ENCODE data around the gene RAVER1. TPM values are rescaled to one million over a fixed set of nuclear protein-coding genes. Genes with fewer than 3 reads are reported as not detected.
"Not testable (repeated sequence)": the region's sequence is repeated elsewhere in the genome, so short reads cannot be mapped to it uniquely, and the experiment has no call there.

Gene RAVER1
- total RNA-seq (10 to 100 TPM; 46.1 to 56.1 TPM), polyA plus RNA-seq (10 to 100 TPM in 1 of 2 donors, 1 to 10 TPM in 1; 6.8 to 28.4 TPM)

DNA sequence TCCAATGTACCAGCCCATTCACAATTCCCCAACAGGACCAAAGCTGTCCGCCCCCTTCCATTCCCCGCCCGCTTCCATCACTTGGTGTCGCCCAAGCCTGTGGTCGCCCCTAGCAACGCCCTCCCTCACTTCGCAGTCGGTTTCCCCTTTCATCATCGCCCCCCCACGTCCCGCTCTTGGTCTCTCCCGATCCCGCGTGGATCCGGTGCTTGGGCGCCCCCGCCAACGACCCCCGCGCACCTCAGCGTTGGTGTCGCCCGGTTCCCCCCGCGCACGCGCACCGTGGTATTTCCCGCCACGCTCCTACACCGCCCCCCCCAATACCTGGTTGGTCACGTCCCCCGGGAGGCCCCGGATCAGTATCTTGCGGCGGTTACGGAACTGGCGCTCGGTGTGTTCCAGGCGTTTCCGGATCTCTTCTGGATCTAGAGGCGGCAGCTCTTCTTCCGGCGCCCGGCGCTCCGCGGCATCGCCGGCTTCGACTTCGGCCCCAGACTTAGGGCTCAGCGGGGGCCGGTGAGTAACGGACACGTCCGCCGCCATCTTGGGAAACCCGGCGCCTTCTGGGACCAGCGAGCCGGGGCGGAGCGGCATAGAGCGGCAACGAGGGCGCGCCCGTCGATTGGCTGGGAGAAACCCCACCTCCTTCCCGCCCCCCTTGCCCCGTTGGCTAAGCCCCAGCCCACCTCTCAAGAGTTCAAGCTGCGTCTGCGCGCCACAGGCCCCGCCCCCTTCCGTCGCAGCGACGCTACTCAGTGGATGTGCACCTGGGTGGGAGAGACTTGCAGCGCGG lies at the start of gene RAVER1:
RAVER1 (minus strand) TSS at position 565 of the 793 bp plus-strand sequence; CDS start at position 543, 22 bp downstream.
- ChIA-PET CTCF (ENCODE audit: partially characterized antibody) (interaction anchor here (0.6 to 1.3 kb wide), 3 partner anchors 13 to 83 kb away, joined by 4 to 6 read pairs (median 4); no protein-coding TSS in a partner anchor), POLR2A (ENCODE audit: partially characterized antibody) (interaction anchor here (0.6 to 3.6 kb wide), 19 partner anchors 10 to 385 kb away, joined by 3 to 33 read pairs (median 4); partner anchors contain the start of genes CDC37, DNM2, FDX2 and ICAM1)
- Histone ChIP-seq H3K27ac (ENCODE audit: low read depth, low read length) (peak within 1 kb of the TSS; percentile 88), H3K4me1 (ENCODE audit: insufficient read depth, low read length) (peaks cover 44% of the 10 kb centered on the region), H3K27me3 (ENCODE audit: insufficient read depth, low read length) (no peaks in the 10 kb centered on the region), H3K9me3 (ENCODE audit: control insufficient read depth in 1 of 2, low read length in 2 of 2) (no peaks in the 10 kb centered on the region), H3K36me3 (ENCODE audit: insufficient read depth, low read length) (peaks cover 45% of the 10 kb centered on the region), H3K4me3 (ENCODE audit: low read length in 2 of 2) (peak within 1 kb of the TSS; percentile 73 to 89)
- DNase-seq = peak; percentile 97 to 98 (median 98)
- no peaks in the 10 kb centered on the region for H3K9me3 Mint-ChIP-seq
- H3K4me3 Mint-ChIP-seq = peak within 1 kb of the TSS; percentile 92 to 99 (median 96)
- intact Hi-C loops (cut with micrococcal nuclease) = loop anchor here (1.0 to 5.0 kb wide), 7 partner anchors 17 to 516 kb away; partner anchors contain the start of genes CDC37, FBXL12, FDX2 and ICAM1
- H3K27me3 Mint-ChIP-seq = no peaks in the 10 kb centered on the region
- H3K27ac Mint-ChIP-seq = peak within 1 kb of the TSS; percentile 91 to 98 (median 97)
- peaks cover 10 to 35% of the 10 kb centered on the region in 2 donors for H3K36me3 Mint-ChIP-seq
- peaks cover 7 to 57% (median 27%) of the 10 kb centered on the region in 4 donors for H3K4me1 Mint-ChIP-seq

DNA sequence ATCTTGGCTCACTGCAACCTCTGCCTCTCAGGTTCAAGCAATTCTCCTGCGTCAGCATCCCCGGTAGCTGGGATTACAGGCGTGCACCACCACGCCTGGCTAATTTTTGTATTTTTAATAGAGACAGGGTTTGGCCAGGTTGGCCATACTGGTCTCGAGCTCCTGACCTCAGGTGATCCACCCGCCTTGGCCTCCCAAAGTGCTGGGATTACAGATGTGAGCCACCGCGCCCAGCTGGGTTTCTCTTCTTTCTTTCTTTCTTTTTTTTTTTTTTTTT lies 49.8 kb upstream of the RAVER1 start:
- H3K9me3 Mint-ChIP-seq; H3K4me3 Mint-ChIP-seq; intact Hi-C loops (cut with micrococcal nuclease); H3K27me3 Mint-ChIP-seq; H3K27ac Mint-ChIP-seq; H3K27ac ChIP-seq (ENCODE audit: low read depth, low read length); H3K4me3 ChIP-seq (ENCODE audit: low read length in 2 of 2); H3K9me3 ChIP-seq (ENCODE audit: control insufficient read depth in 1 of 2, low read length in 2 of 2); DNase-seq; H3K36me3 ChIP-seq (ENCODE audit: insufficient read depth, low read length); H3K27me3 ChIP-seq (ENCODE audit: insufficient read depth, low read length): not testable (repeated sequence)
- Mint-ChIP-seq H3K36me3 (peaks cover 9 to 16% of the 10 kb centered on the region in 2 donors), H3K4me1 (peaks cover 17 to 28% (median 23%) of the 10 kb centered on the region in 4 donors)
- peaks cover 13% of the 10 kb centered on the region for H3K4me1 ChIP-seq (ENCODE audit: insufficient read depth, low read length)
- ChIA-PET POLR2A (ENCODE audit: partially characterized antibody) (interaction anchor here (0.8 kb wide), 1 partner anchor 49 kb away, joined by 3 read pairs; no protein-coding TSS in a partner anchor), CTCF (ENCODE audit: partially characterized antibody) (interaction anchor here (0.7 to 5.1 kb wide), 4 partner anchors 7 to 124 kb away, joined by 4 to 37 read pairs (median 18); partner anchors contain the start of gene ICAM1)

- Mint-ChIP-seq H3K4me1 (peaks cover 18 to 28% (median 23%) of the 10 kb centered on the region in 4 donors), H3K9me3 (peaks cover 0 to 2% (median 0%) of the 10 kb centered on the region in 8 donors), H3K36me3 (peaks cover 17 to 20% of the 10 kb centered on the region in 2 donors), H3K4me3 (peak within 1 kb of the TSS; percentile 93 to 98 (median 96)), H3K27me3 (no peaks in the 10 kb centered on the region), H3K27ac (peak within 1 kb of the TSS; percentile 81 to 99 (median 98))
- CTCF ChIA-PET (ENCODE audit: partially characterized antibody) = interaction anchor here (0.5 to 5.1 kb wide), 8 partner anchors 10 to 519 kb away, joined by 3 to 37 read pairs (median 4); partner anchors contain the start of gene ICAM1
- H3K4me1 ChIP-seq (ENCODE audit: insufficient read depth, low read length) = peaks cover 13% of the 10 kb centered on the region
- DNase-seq = peak; percentile 96 to 98 (median 97)
- peaks cover 4% of the 10 kb centered on the region for H3K36me3 ChIP-seq (ENCODE audit: insufficient read depth, low read length)
- no peaks in the 10 kb centered on the region for H3K27me3 ChIP-seq (ENCODE audit: insufficient read depth, low read length)
- H3K9me3 ChIP-seq (ENCODE audit: control insufficient read depth in 1 of 2, low read length in 2 of 2) = no peaks in the 10 kb centered on the region
- H3K27ac ChIP-seq (ENCODE audit: low read depth, low read length) = peak within 1 kb of the TSS; percentile 89
- peak within 1 kb of the TSS; percentile 79 to 91 for H3K4me3 ChIP-seq (ENCODE audit: low read length in 2 of 2)
- intact Hi-C loops (cut with micrococcal nuclease) = loop anchor here (1.0 to 2.0 kb wide), 3 partner anchors 41 to 110 kb away; partner anchors contain the start of genes ICAM1, ICAM3 and RAVER1
- POLR2A ChIA-PET (ENCODE audit: partially characterized antibody) = interaction anchor here (0.6 to 4.2 kb wide), 22 partner anchors 8 to 542 kb away, joined by 3 to 67 read pairs (median 4); partner anchors contain the start of genes ICAM1, ICAM4, ICAM5 and RAVER1
Measured at GRCh38 chr19:10380313-10381102, 47.2 kb upstream of the RAVER1 start, which contains the start of gene TYK2. TSS of gene TYK2 (minus strand) at chr19:10380572. CDS start at chr19:10378406, 2,166 bp downstream.

DNA sequence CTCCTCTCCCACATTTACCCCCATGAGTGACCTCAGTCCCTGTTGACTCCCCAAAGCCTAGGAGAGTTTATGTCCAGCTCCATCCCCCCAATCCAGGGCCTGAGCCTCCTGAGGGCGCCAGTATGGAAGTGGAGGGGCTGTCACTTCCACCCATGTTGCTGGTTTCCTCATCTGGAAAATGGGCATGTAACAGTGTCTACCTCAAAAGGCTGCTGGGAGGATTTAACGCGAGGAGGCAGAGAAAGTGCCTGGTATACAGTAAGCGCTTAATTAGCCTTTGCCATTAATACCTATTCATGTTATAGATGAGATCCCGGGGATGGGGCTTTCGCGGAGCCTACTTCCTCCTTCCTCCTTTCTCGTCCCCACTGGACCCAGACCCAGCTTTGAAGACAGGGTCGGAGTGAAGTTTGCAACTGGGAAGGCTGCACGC lies 46.6 kb upstream of the RAVER1 start:
- no peaks in the 10 kb centered on the region for H3K27me3 Mint-ChIP-seq
- H3K4me1 ChIP-seq (ENCODE audit: insufficient read depth, low read length) = peaks cover 13% of the 10 kb centered on the region
- H3K27ac Mint-ChIP-seq = peak overlapping the region; percentile 81 to 99 (median 98)
- H3K36me3 Mint-ChIP-seq = peaks cover 20 to 25% of the 10 kb centered on the region in 2 donors
- H3K4me3 ChIP-seq (ENCODE audit: low read length in 2 of 2) = peak overlapping the region; percentile 79 to 91
- H3K27ac ChIP-seq (ENCODE audit: low read depth, low read length) = peak overlapping the region; percentile 89
- intact Hi-C loops (cut with micrococcal nuclease) = loop anchor here (1.0 to 2.0 kb wide), 3 partner anchors 41 to 109 kb away; partner anchors contain the start of genes ICAM1, ICAM3 and RAVER1
- H3K4me1 Mint-ChIP-seq = peaks cover 20 to 30% (median 26%) of the 10 kb centered on the region in 4 donors
- H3K27me3 ChIP-seq (ENCODE audit: insufficient read depth, low read length) = no peaks in the 10 kb centered on the region
- no peak for DNase-seq
- CTCF ChIA-PET (ENCODE audit: partially characterized antibody) = interaction anchor here (0.5 to 5.1 kb wide), 6 partner anchors 11 to 518 kb away, joined by 3 to 37 read pairs (median 6); partner anchors contain the start of gene ICAM1
- POLR2A ChIA-PET (ENCODE audit: partially characterized antibody) = interaction anchor here (0.6 to 4.2 kb wide), 21 partner anchors 9 to 542 kb away, joined by 3 to 67 read pairs (median 4); partner anchors contain the start of genes ICAM1, ICAM4, ICAM5 and RAVER1
- H3K9me3 Mint-ChIP-seq = peaks cover 0 to 2% (median 0%) of the 10 kb centered on the region in 8 donors
- peak overlapping the region; percentile 93 to 98 (median 96) for H3K4me3 Mint-ChIP-seq
- no peaks in the 10 kb centered on the region for H3K9me3 ChIP-seq (ENCODE audit: control insufficient read depth in 1 of 2, low read length in 2 of 2)
- peaks cover 4% of the 10 kb centered on the region for H3K36me3 ChIP-seq (ENCODE audit: insufficient read depth, low read length)

- H3K36me3 Mint-ChIP-seq = peaks cover 25 to 30% of the 10 kb centered on the region in 2 donors
- Histone ChIP-seq H3K4me3 (ENCODE audit: low read length in 2 of 2) (no peak overlapping the region), H3K36me3 (ENCODE audit: insufficient read depth, low read length) (peaks cover 4% of the 10 kb centered on the region), H3K27me3 (ENCODE audit: insufficient read depth, low read length) (no peaks in the 10 kb centered on the region), H3K9me3 (ENCODE audit: control insufficient read depth in 1 of 2, low read length in 2 of 2) (no peaks in the 10 kb centered on the region), H3K27ac (ENCODE audit: low read depth, low read length) (no peak overlapping the region), H3K4me1 (ENCODE audit: insufficient read depth, low read length) (peaks cover 13% of the 10 kb centered on the region)
- peaks cover 22 to 36% (median 28%) of the 10 kb centered on the region in 4 donors for H3K4me1 Mint-ChIP-seq
- intact Hi-C loops (cut with micrococcal nuclease) = no loop called here
- CTCF ChIA-PET (ENCODE audit: partially characterized antibody) = interaction anchor here (1.1 to 1.3 kb wide), 2 partner anchors 11 to 12 kb away, joined by 5 to 7 read pairs; no protein-coding TSS in a partner anchor
- POLR2A ChIA-PET (ENCODE audit: partially characterized antibody) = interaction anchor here (4.2 kb wide), 1 partner anchor 45 kb away, joined by 23 read pairs; the partner anchor contains the start of gene RAVER1
- H3K4me3 Mint-ChIP-seq = peak overlapping the region in 2 of 8 donors; percentile 7 to 54
- H3K27ac Mint-ChIP-seq = peak overlapping the region in 4 of 7 donors; percentile 9 to 75 (median 69)
- no peaks in the 10 kb centered on the region for H3K27me3 Mint-ChIP-seq
- H3K9me3 Mint-ChIP-seq = peaks cover 0 to 2% (median 0%) of the 10 kb centered on the region in 8 donors
- no peak for DNase-seq
Measured at GRCh38 chr19:10378124-10378523, 44.8 kb upstream of the RAVER1 start.

DNA sequence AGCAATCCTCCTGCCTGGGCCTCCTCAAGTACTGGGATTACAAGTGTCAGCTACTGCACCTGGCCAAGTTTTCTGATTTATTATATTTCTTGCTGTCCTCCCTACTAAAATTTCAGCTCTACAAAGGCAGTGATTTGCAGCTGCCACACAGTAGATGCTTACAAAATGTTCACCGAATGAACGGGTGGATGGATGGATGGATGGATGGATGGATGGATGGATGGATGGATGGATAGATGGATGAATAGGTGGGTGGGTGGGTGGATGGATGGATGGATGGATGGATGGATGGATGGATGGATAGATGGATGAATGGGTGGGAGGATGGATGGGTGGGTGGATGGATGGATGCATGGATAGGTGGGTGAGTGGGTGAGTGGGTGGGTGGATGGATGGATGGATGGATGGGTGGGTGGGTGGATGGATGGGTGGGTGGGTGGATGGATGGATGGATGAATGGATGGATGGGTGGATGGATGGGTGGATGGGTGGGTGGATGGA lies 43.9 kb upstream of the RAVER1 start:
- H3K36me3 ChIP-seq (ENCODE audit: insufficient read depth, low read length); H3K4me3 ChIP-seq (ENCODE audit: low read length in 2 of 2); H3K9me3 ChIP-seq (ENCODE audit: control insufficient read depth in 1 of 2, low read length in 2 of 2); DNase-seq; H3K9me3 Mint-ChIP-seq; H3K27ac ChIP-seq (ENCODE audit: low read depth, low read length); H3K27me3 ChIP-seq (ENCODE audit: insufficient read depth, low read length); intact Hi-C loops (cut with micrococcal nuclease); CTCF ChIA-PET (ENCODE audit: partially characterized antibody); H3K27me3 Mint-ChIP-seq; POLR2A ChIA-PET (ENCODE audit: partially characterized antibody): not testable (repeated sequence)
- Mint-ChIP-seq H3K4me3 (peak overlapping the region in 1 of 8 donors; percentile 15), H3K27ac (peak overlapping the region in 1 of 7 donors; percentile 18), H3K4me1 (peaks cover 22 to 36% (median 28%) of the 10 kb centered on the region in 4 donors), H3K36me3 (peaks cover 25 to 30% of the 10 kb centered on the region in 2 donors)
- H3K4me1 ChIP-seq (ENCODE audit: insufficient read depth, low read length) = peaks cover 13% of the 10 kb centered on the region
